PC-3 (cell line): ENCODE results near the gene JAM2.

ENCODE experiments used
- CTCF ChIP-seq: fragments of 300-600 bp; sonication (generic); conservative IDR thresholded peaks from 2 replicates; pipeline ENCODE4 v1.5.1; 2017; ENCODE audit warnings: antibody characterized with exemption, low read depth, mild to moderate bottlenecking, low read length
- EZH2 ChIP-seq: fragments of 300-600 bp; sonication (generic); IDR thresholded peaks from one replicate; pipeline ENCODE4 v1.6.1; 2017; ENCODE audit warnings: antibody characterized with exemption, mild to moderate bottlenecking, low read length; ENCODE audit not compliant: unreplicated experiment

DNA sequence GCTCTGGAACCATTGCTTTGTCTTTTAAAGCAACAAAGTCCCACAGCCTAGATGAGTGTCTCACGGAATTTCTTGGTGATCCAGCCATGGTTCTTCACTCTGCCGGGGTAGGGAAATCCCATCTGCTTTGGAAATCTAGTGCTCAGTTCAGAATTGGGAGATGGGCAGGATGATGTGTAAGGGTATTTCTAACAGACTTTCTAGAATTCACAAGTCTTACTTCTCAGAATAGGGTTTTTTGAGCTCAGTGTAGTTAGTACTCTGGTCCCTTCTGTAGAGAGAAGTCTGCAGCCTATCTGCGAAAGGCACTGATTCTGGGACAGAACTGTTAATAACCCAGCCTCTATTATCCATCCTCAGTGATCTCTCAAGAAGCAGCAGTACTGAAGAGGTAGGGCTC lies 121.0 kb downstream of the JAM2 start:
- TF ChIP-seq CTCF (no peak), EZH2 (no peak)
